ENCODE results near the gene IL9. TPM values are rescaled to one million over a fixed set of nuclear protein-coding genes. Genes with fewer than 3 reads are reported as not detected.

Gene IL9
- total RNA-seq, 1 experiment from 2014 or later: not detected

GRCh38 chr5:135883441-135883840, 12.2 kb downstream of the IL9 start:
- DNase-seq: peak in 1 of 2 experiments; percentile 21
- peaks cover 14% of the 10 kb centered on the region; the same call in 1 of the 2 replicates for H3K27me3 ChIP-seq
- no peaks in the 10 kb centered on the region for H3K9me3 ChIP-seq (replicated peaks)
- peaks cover 6% of the 10 kb centered on the region; the same call in 1 of the 2 replicates for H3K4me1 ChIP-seq
- H3K4me3 ChIP-seq: no peak overlapping the region
- H3K27ac ChIP-seq: no peak overlapping the region
- H3K36me3 ChIP-seq: no peaks in the 10 kb centered on the region

GRCh38 chr5:135883026-135883425, 12.6 kb downstream of the IL9 start:
- H3K27ac ChIP-seq: no peak overlapping the region
- H3K4me1 ChIP-seq: peaks cover 5% of the 10 kb centered on the region; the same call in 1 of the 2 replicates
- no peak for DNase-seq
- H3K27me3 ChIP-seq: peaks cover 14% of the 10 kb centered on the region; the same call in 1 of the 2 replicates
- H3K9me3 ChIP-seq (replicated peaks): no peaks in the 10 kb centered on the region
- no peaks in the 10 kb centered on the region for H3K36me3 ChIP-seq
- no peak overlapping the region for H3K4me3 ChIP-seq

GRCh38 chr5:135881819-135882218, 13.8 kb downstream of the IL9 start:
- H3K9me3 ChIP-seq (replicated peaks): no peaks in the 10 kb centered on the region
- no peaks in the 10 kb centered on the region for H3K36me3 ChIP-seq
- no peak overlapping the region for H3K4me3 ChIP-seq
- DNase-seq: no peak
- no peak overlapping the region for H3K27ac ChIP-seq
- H3K4me1 ChIP-seq: no peaks in the 10 kb centered on the region
- H3K27me3 ChIP-seq: peaks cover 14% of the 10 kb centered on the region; the same call in 1 of the 2 replicates

GRCh38 chr5:135881244-135881643, 14.4 kb downstream of the IL9 start:
- Histone ChIP-seq H3K36me3 (no peaks in the 10 kb centered on the region), H3K27me3 (peaks cover 14% of the 10 kb centered on the region; the same call in 1 of the 2 replicates)
- DNase-seq: no peak

GRCh38 chr5:135880801-135881200, 14.8 kb downstream of the IL9 start:
- no peaks in the 10 kb centered on the region for H3K36me3 ChIP-seq
- H3K27ac ChIP-seq: no peak overlapping the region
- H3K9me3 ChIP-seq (replicated peaks): no peaks in the 10 kb centered on the region
- DNase-seq: no peak
- no peak overlapping the region for H3K4me3 ChIP-seq
- H3K4me1 ChIP-seq: no peaks in the 10 kb centered on the region
- peaks cover 14% of the 10 kb centered on the region; the same call in 1 of the 2 replicates for H3K27me3 ChIP-seq

More at GRCh38 chr5:135881244-135881643, 14.4 kb downstream of the IL9 start:
- Histone ChIP-seq H3K4me1 (no peaks in the 10 kb centered on the region), H3K4me3 (no peak overlapping the region), H3K27ac (no peak overlapping the region), H3K9me3 (replicated peaks) (no peaks in the 10 kb centered on the region)

- DNase-seq: peak; percentile 39 to 57
These were observed 15.4 kb downstream of the IL9 start for GRCh38 chr5:135880278-135880677.

GRCh38 chr5:135879591-135879990, 16.1 kb downstream of the IL9 start:
- Histone ChIP-seq H3K27ac (no peak overlapping the region), H3K36me3 (no peaks in the 10 kb centered on the region), H3K27me3 (peaks cover 18% of the 10 kb centered on the region), H3K4me1 (no peaks in the 10 kb centered on the region), H3K4me3 (no peak overlapping the region), H3K9me3 (replicated peaks) (no peaks in the 10 kb centered on the region)
- no peak for DNase-seq

More at GRCh38 chr5:135880278-135880677, 15.4 kb downstream of the IL9 start:
- no peak overlapping the region for H3K27ac ChIP-seq
- no peak overlapping the region for H3K4me3 ChIP-seq
- H3K36me3 ChIP-seq: no peaks in the 10 kb centered on the region
- no peaks in the 10 kb centered on the region for H3K9me3 ChIP-seq (replicated peaks)
- H3K27me3 ChIP-seq: peaks cover 17% of the 10 kb centered on the region; the same call in 1 of the 2 replicates
- H3K4me1 ChIP-seq: no peaks in the 10 kb centered on the region

GRCh38 chr5:135878156-135878620, 17.5 kb downstream of the IL9 start:
- Histone ChIP-seq H3K36me3 (no peaks in the 10 kb centered on the region), H3K27me3 (peaks cover 23% of the 10 kb centered on the region), H3K9me3 (replicated peaks) (no peaks in the 10 kb centered on the region), H3K27ac (no peak overlapping the region), H3K4me1 (no peaks in the 10 kb centered on the region), H3K4me3 (no peak overlapping the region)
- no peak for DNase-seq

GRCh38 chr5:135877570-135878155, 18.0 kb downstream of the IL9 start:
- Histone ChIP-seq H3K27me3 (peaks cover 22% of the 10 kb centered on the region), H3K27ac (no peak overlapping the region), H3K9me3 (replicated peaks) (no peaks in the 10 kb centered on the region), H3K4me3 (no peak overlapping the region), H3K36me3 (no peaks in the 10 kb centered on the region), H3K4me1 (no peaks in the 10 kb centered on the region)
- DNase-seq: no peak

- DNase-seq: no peak
- Histone ChIP-seq H3K27me3 (peaks cover 21% of the 10 kb centered on the region), H3K4me1 (no peaks in the 10 kb centered on the region), H3K36me3 (no peaks in the 10 kb centered on the region), H3K27ac (no peak overlapping the region), H3K9me3 (replicated peaks) (no peaks in the 10 kb centered on the region), H3K4me3 (no peak overlapping the region)
These were observed 19.5 kb downstream of the IL9 start for GRCh38 chr5:135876146-135876545.

GRCh38 chr5:135875567-135875966, 20.1 kb downstream of the IL9 start:
- Histone ChIP-seq H3K4me1 (no peaks in the 10 kb centered on the region), H3K4me3 (no peak overlapping the region), H3K27me3 (peaks cover 17% of the 10 kb centered on the region), H3K27ac (no peak overlapping the region), H3K9me3 (replicated peaks) (no peaks in the 10 kb centered on the region), H3K36me3 (no peaks in the 10 kb centered on the region)
- DNase-seq: no peak

GRCh38 chr5:135874461-135874860, 21.2 kb downstream of the IL9 start:
- Histone ChIP-seq H3K4me1 (no peaks in the 10 kb centered on the region), H3K36me3 (no peaks in the 10 kb centered on the region), H3K27ac (no peak overlapping the region), H3K27me3 (peaks cover 17% of the 10 kb centered on the region), H3K4me3 (no peak overlapping the region), H3K9me3 (replicated peaks) (no peaks in the 10 kb centered on the region)
- no peak for DNase-seq

GRCh38 chr5:135873831-135874230, 21.8 kb downstream of the IL9 start:
- Histone ChIP-seq H3K4me3 (no peak overlapping the region), H3K9me3 (replicated peaks) (no peaks in the 10 kb centered on the region), H3K27ac (no peak overlapping the region), H3K27me3 (peaks cover 14% of the 10 kb centered on the region), H3K36me3 (no peaks in the 10 kb centered on the region), H3K4me1 (no peaks in the 10 kb centered on the region)
- no peak for DNase-seq

GRCh38 chr5:135871268-135871915, 24.2 kb downstream of the IL9 start:
- DNase-seq: no peak
- Histone ChIP-seq H3K27ac (no peak overlapping the region), H3K36me3 (no peaks in the 10 kb centered on the region), H3K4me3 (no peak overlapping the region), H3K27me3 (peaks cover 15% of the 10 kb centered on the region), H3K4me1 (no peaks in the 10 kb centered on the region), H3K9me3 (replicated peaks) (no peaks in the 10 kb centered on the region)

GRCh38 chr5:135869935-135870334, 25.7 kb downstream of the IL9 start:
- H3K36me3 ChIP-seq: no peaks in the 10 kb centered on the region
- H3K9me3 ChIP-seq (replicated peaks): no peaks in the 10 kb centered on the region
- no peak for DNase-seq
- no peak overlapping the region for H3K27ac ChIP-seq
- peaks cover 20% of the 10 kb centered on the region for H3K27me3 ChIP-seq
- H3K4me3 ChIP-seq: no peak overlapping the region
- H3K4me1 ChIP-seq: no peaks in the 10 kb centered on the region

All from SJCRH30 (cell line).